ENCODE measurements around the gene ZBTB4. TPM values are rescaled to one million over a fixed set of nuclear protein-coding genes. Genes with fewer than 3 reads are reported as not detected.

The ZBTB4 gene
- total RNA-seq, 1 experiment from 2014 or later, result 7.2 TPM

- no peak overlapping the region for H3K4me2 ChIP-seq (ENCODE audit: low read depth, low read length, poor library complexity, severe bottlenecking)
- H3K27ac ChIP-seq (ENCODE audit: low read length), result no peak overlapping the region
- no peak overlapping the region for H2AFZ ChIP-seq (ENCODE audit: low read length)
- H3K9me2 ChIP-seq (replicated peaks; ENCODE audit: insufficient read depth, low read length), result no peaks in the 10 kb centered on the region
- H3K36me3 ChIP-seq (ENCODE audit: insufficient read depth, low read length), result peaks cover 83% of the 10 kb centered on the region
- H3K4me3 ChIP-seq (ENCODE audit: low read length), result no peak overlapping the region
- H3K27me3 ChIP-seq (ENCODE audit: low read length), result no peaks in the 10 kb centered on the region
- H3K4me1 ChIP-seq (ENCODE audit: low read length), result no peaks in the 10 kb centered on the region
- no peak overlapping the region for H3K9ac ChIP-seq (ENCODE audit: low read length)
- peaks cover 44% of the 10 kb centered on the region for H4K20me1 ChIP-seq (ENCODE audit: insufficient read depth, low read depth, low read length)
- DNase-seq, result no peak
- peaks cover 19% of the 10 kb centered on the region for H3K79me2 ChIP-seq (ENCODE audit: low read length)
- no peaks in the 10 kb centered on the region for H3K9me3 ChIP-seq (ENCODE audit: low read length)
Observed at GRCh38 chr17:7499161-7499560, 19.7 kb upstream of the ZBTB4 start.

- no peak overlapping the region for H3K27ac ChIP-seq (ENCODE audit: low read length)
- H3K79me2 ChIP-seq (ENCODE audit: low read length), result peaks cover 34% of the 10 kb centered on the region
- H4K20me1 ChIP-seq (ENCODE audit: insufficient read depth, low read depth, low read length), result peaks cover 53% of the 10 kb centered on the region
- H3K9me3 ChIP-seq (ENCODE audit: low read length), result no peaks in the 10 kb centered on the region
- no peak overlapping the region for H3K9ac ChIP-seq (ENCODE audit: low read length)
- H3K36me3 ChIP-seq (ENCODE audit: insufficient read depth, low read length), result peaks cover 72% of the 10 kb centered on the region
- H3K4me3 ChIP-seq (ENCODE audit: low read length), result no peak overlapping the region
- H3K27me3 ChIP-seq (ENCODE audit: low read length), result no peaks in the 10 kb centered on the region
- no peak overlapping the region for H2AFZ ChIP-seq (ENCODE audit: low read length)
- H3K4me2 ChIP-seq (ENCODE audit: low read depth, low read length, poor library complexity, severe bottlenecking), result no peak overlapping the region
- no peak for DNase-seq
- no peaks in the 10 kb centered on the region for H3K4me1 ChIP-seq (ENCODE audit: low read length)
- H3K9me2 ChIP-seq (replicated peaks; ENCODE audit: insufficient read depth, low read length), result no peaks in the 10 kb centered on the region
Observed at GRCh38 chr17:7497636-7498035, 18.2 kb upstream of the ZBTB4 start.

GRCh38 chr17:7497228-7497627, 17.8 kb upstream of the ZBTB4 start:
- H3K9me2 ChIP-seq (replicated peaks; ENCODE audit: insufficient read depth, low read length), result no peaks in the 10 kb centered on the region
- H3K27me3 ChIP-seq (ENCODE audit: low read length), result no peaks in the 10 kb centered on the region
- H3K9ac ChIP-seq (ENCODE audit: low read length), result no peak overlapping the region
- no peak overlapping the region for H3K27ac ChIP-seq (ENCODE audit: low read length)
- H3K4me1 ChIP-seq (ENCODE audit: low read length), result no peaks in the 10 kb centered on the region
- no peaks in the 10 kb centered on the region for H3K9me3 ChIP-seq (ENCODE audit: low read length)
- H4K20me1 ChIP-seq (ENCODE audit: insufficient read depth, low read depth, low read length), result peaks cover 52% of the 10 kb centered on the region
- H3K4me2 ChIP-seq (ENCODE audit: low read depth, low read length, poor library complexity, severe bottlenecking), result no peak overlapping the region
- peaks cover 68% of the 10 kb centered on the region for H3K36me3 ChIP-seq (ENCODE audit: insufficient read depth, low read length)
- no peak overlapping the region for H3K4me3 ChIP-seq (ENCODE audit: low read length)
- peaks cover 38% of the 10 kb centered on the region for H3K79me2 ChIP-seq (ENCODE audit: low read length)
- DNase-seq, result no peak
- no peak overlapping the region for H2AFZ ChIP-seq (ENCODE audit: low read length)

GRCh38 chr17:7496470-7497183, 17.2 kb upstream of the ZBTB4 start:
- Histone ChIP-seq H3K27me3 (ENCODE audit: low read length) (no peaks in the 10 kb centered on the region), H4K20me1 (ENCODE audit: insufficient read depth, low read depth, low read length) (peaks cover 54% of the 10 kb centered on the region), H2AFZ (ENCODE audit: low read length) (no peak overlapping the region), H3K27ac (ENCODE audit: low read length) (no peak overlapping the region), H3K9me2 (replicated peaks; ENCODE audit: insufficient read depth, low read length) (no peaks in the 10 kb centered on the region), H3K4me3 (ENCODE audit: low read length) (no peak overlapping the region), H3K36me3 (ENCODE audit: insufficient read depth, low read length) (peaks cover 66% of the 10 kb centered on the region), H3K4me1 (ENCODE audit: low read length) (no peaks in the 10 kb centered on the region), H3K4me2 (ENCODE audit: low read depth, low read length, poor library complexity, severe bottlenecking) (no peak overlapping the region), H3K9me3 (ENCODE audit: low read length) (no peaks in the 10 kb centered on the region), H3K9ac (ENCODE audit: low read length) (no peak overlapping the region), H3K79me2 (ENCODE audit: low read length) (peaks cover 44% of the 10 kb centered on the region)
- no peak for DNase-seq

GRCh38 chr17:7495906-7496434, 16.5 kb upstream of the ZBTB4 start:
- Histone ChIP-seq H3K9me3 (ENCODE audit: low read length) (no peaks in the 10 kb centered on the region), H3K4me2 (ENCODE audit: low read depth, low read length, poor library complexity, severe bottlenecking) (no peak overlapping the region), H3K27me3 (ENCODE audit: low read length) (no peaks in the 10 kb centered on the region), H3K36me3 (ENCODE audit: insufficient read depth, low read length) (peaks cover 65% of the 10 kb centered on the region), H4K20me1 (ENCODE audit: insufficient read depth, low read depth, low read length) (peaks cover 59% of the 10 kb centered on the region), H3K79me2 (ENCODE audit: low read length) (peaks cover 51% of the 10 kb centered on the region), H3K4me3 (ENCODE audit: low read length) (no peak overlapping the region), H2AFZ (ENCODE audit: low read length) (no peak overlapping the region), H3K27ac (ENCODE audit: low read length) (no peak overlapping the region), H3K9ac (ENCODE audit: low read length) (no peak overlapping the region), H3K9me2 (replicated peaks; ENCODE audit: insufficient read depth, low read length) (no peaks in the 10 kb centered on the region), H3K4me1 (ENCODE audit: low read length) (no peaks in the 10 kb centered on the region)
- no peak for DNase-seq

- H4K20me1 ChIP-seq (ENCODE audit: insufficient read depth, low read depth, low read length), result peaks cover 75% of the 10 kb centered on the region
- H3K36me3 ChIP-seq (ENCODE audit: insufficient read depth, low read length), result peaks cover 71% of the 10 kb centered on the region
Observed at GRCh38 chr17:7493941-7494340, 14.5 kb upstream of the ZBTB4 start.

GRCh38 chr17:7491583-7491982, 12.2 kb upstream of the ZBTB4 start:
- Histone ChIP-seq H2AFZ (ENCODE audit: low read length) (no peak overlapping the region), H3K4me3 (ENCODE audit: low read length) (no peak overlapping the region), H3K36me3 (ENCODE audit: insufficient read depth, low read length) (peaks cover 60% of the 10 kb centered on the region), H3K9me2 (replicated peaks; ENCODE audit: insufficient read depth, low read length) (no peaks in the 10 kb centered on the region), H3K4me1 (ENCODE audit: low read length) (peaks cover 13% of the 10 kb centered on the region), H3K4me2 (ENCODE audit: low read depth, low read length, poor library complexity, severe bottlenecking) (no peak overlapping the region), H3K27ac (ENCODE audit: low read length) (no peak overlapping the region), H3K79me2 (ENCODE audit: low read length) (peaks cover 93% of the 10 kb centered on the region), H3K9me3 (ENCODE audit: low read length) (no peaks in the 10 kb centered on the region), H3K27me3 (ENCODE audit: low read length) (no peaks in the 10 kb centered on the region), H4K20me1 (ENCODE audit: insufficient read depth, low read depth, low read length) (peaks cover 86% of the 10 kb centered on the region), H3K9ac (ENCODE audit: low read length) (no peak overlapping the region)
- no peak for DNase-seq

More at GRCh38 chr17:7493941-7494340, 14.5 kb upstream of the ZBTB4 start:
- Histone ChIP-seq H3K4me2 (ENCODE audit: low read depth, low read length, poor library complexity, severe bottlenecking) (no peak overlapping the region), H3K9ac (ENCODE audit: low read length) (no peak overlapping the region), H3K9me2 (replicated peaks; ENCODE audit: insufficient read depth, low read length) (no peaks in the 10 kb centered on the region), H3K27ac (ENCODE audit: low read length) (no peak overlapping the region), H3K79me2 (ENCODE audit: low read length) (peaks cover 71% of the 10 kb centered on the region), H3K9me3 (ENCODE audit: low read length) (no peaks in the 10 kb centered on the region), H3K4me3 (ENCODE audit: low read length) (no peak overlapping the region), H2AFZ (ENCODE audit: low read length) (no peak overlapping the region), H3K27me3 (ENCODE audit: low read length) (no peaks in the 10 kb centered on the region), H3K4me1 (ENCODE audit: low read length) (no peaks in the 10 kb centered on the region; the same call in 1 of the 2 replicates)
- no peak for DNase-seq

- Histone ChIP-seq H3K79me2 (ENCODE audit: low read length) (peaks cover 98% of the 10 kb centered on the region), H3K9me2 (replicated peaks; ENCODE audit: insufficient read depth, low read length) (no peaks in the 10 kb centered on the region), H3K27ac (ENCODE audit: low read length) (no peak overlapping the region), H2AFZ (ENCODE audit: low read length) (no peak overlapping the region), H3K4me1 (ENCODE audit: low read length) (peaks cover 24% of the 10 kb centered on the region), H3K27me3 (ENCODE audit: low read length) (no peaks in the 10 kb centered on the region), H3K36me3 (ENCODE audit: insufficient read depth, low read length) (peaks cover 56% of the 10 kb centered on the region), H3K4me2 (ENCODE audit: low read depth, low read length, poor library complexity, severe bottlenecking) (no peak overlapping the region), H3K9me3 (ENCODE audit: low read length) (no peaks in the 10 kb centered on the region), H4K20me1 (ENCODE audit: insufficient read depth, low read depth, low read length) (peaks cover 83% of the 10 kb centered on the region), H3K4me3 (ENCODE audit: low read length) (no peak overlapping the region), H3K9ac (ENCODE audit: low read length) (no peak overlapping the region)
- no peak for DNase-seq
Observed at GRCh38 chr17:7490144-7490543, 10.7 kb upstream of the ZBTB4 start.
